Hepatocyte (in vitro differentiated cells): ENCODE measurements around the gene EMX1.

Experiments used
- CTCF ChIP-seq: fragments of 200-600 bp; sonication (generic); IDR thresholded peaks from 2 replicates; pipeline ENCODE4 v1.5.1; 2016; ENCODE audit warnings: antibody characterized with exemption, mild to moderate bottlenecking; ENCODE audit not compliant: poor library complexity
- EZH2 ChIP-seq: fragments of 200-600 bp; sonication (generic); IDR thresholded peaks from 2 replicates; pipeline ENCODE4 v1.6.1; 2016; ENCODE audit warnings: antibody characterized with exemption, mild to moderate bottlenecking, borderline replicate concordance

GRCh38 chr2:72959995-72960981 lies 43.0 kb downstream of the EMX1 start:
- no peak for TF ChIP-seq CTCF
- no peak for TF ChIP-seq EZH2
